Suprapubic skin (tissue), 3 donors: Measurements from ENCODE around the gene PAX5.

ENCODE experiments used
- CTCF ChIP-seq, 2 donors: fragments of 200-600 bp in 1 of 2; fragments of 450-650 bp in 1 of 2; sonication (generic) in 1 of 2; IDR thresholded peaks; one replicate each; pipeline ENCODE4 v1.5.1; 2016 to 2019; ENCODE audit warnings: antibody characterized with exemption in 2 of 2, mild to moderate bottlenecking in 1 of 2, moderate library complexity in 1 of 2
- POLR2A ChIP-seq, 2 donors: fragments of 450-650 bp; IDR thresholded peaks; one replicate each; pipeline ENCODE4 v1.6.1; 2017; ENCODE audit warnings: antibody characterized with exemption in 2 of 2, mild to moderate bottlenecking in 2 of 2, moderate library complexity in 2 of 2

- TF ChIP-seq CTCF (IDR thresholded peaks at IDR 0.05) (no peak), POLR2A (IDR thresholded peaks at IDR 0.05) (no peak)
Observed at GRCh38 chr9:36940500-36940853, 93.6 kb downstream of the PAX5 start.
